Measurements from ENCODE around the gene ZRSR2.

GRCh38 chrX:15870310-15870709 lies 80.0 kb downstream of the ZRSR2 start:
- no peak for TF ChIP-seq EZH2 (IDR thresholded peaks at IDR 0.05)
- TF ChIP-seq REST (IDR thresholded peaks at IDR 0.05; ENCODE audit: low read depth): no peak
- no peak for TF ChIP-seq POLR2AphosphoS5 (IDR thresholded peaks at IDR 0.05; ENCODE audit: low read depth, low read length)
- no peak for TF ChIP-seq CTCF (IDR thresholded peaks at IDR 0.05 in 2 of 3, conservative IDR thresholded peaks at IDR 0.05 in 1 of 3; ENCODE audit: borderline replicate concordance in 1 of 3, insufficient read depth in 1 of 3, low read depth in 2 of 3, low read length in 2 of 3)
- no peak for TF ChIP-seq POLR2A (IDR thresholded peaks at IDR 0.05; ENCODE audit: borderline replicate concordance, extremely low read depth, insufficient read depth, insufficient read length)
- no peak for TF ChIP-seq EGR1 (IDR thresholded peaks at IDR 0.05; ENCODE audit: low read depth)
- no peak for TF ChIP-seq JUND (IDR thresholded peaks at IDR 0.05)
- TF ChIP-seq YY1 (IDR thresholded peaks at IDR 0.05; ENCODE audit: extremely low read depth, insufficient replicate concordance, low read depth, low read length): no peak
- TF ChIP-seq RAD21 (IDR thresholded peaks at IDR 0.05; ENCODE audit: low read depth): no peak

Measured in HCT116 (cell line).